Stimulated activated CD4-positive, alpha-beta T cell treated with anti-CD3 and anti-CD28 coated beads, TNF-alpha, amount 100 ng/mL, for 1 hour (primary cell): Measurements from ENCODE around the gene FXYD6.
A peak's percentile ranks its signal among the peaks of the same experiment; 100 is the strongest.

ENCODE experiments used
- DNase-seq, 3 donors: peaks; one replicate each; pipeline ENCODE4 v3.0.0-alpha.2; 2020; ENCODE audit warnings: low read depth in 3 of 3, low spot score in 1 of 3

Gene FXYD6

GRCh38 chr11:117849781-117850414, 26.6 kb downstream of the FXYD6 start:
- no peak for DNase-seq

GRCh38 chr11:117843666-117844484, 32.6 kb downstream of the FXYD6 start:
- peak; percentile 54 to 83 (median 72) for DNase-seq

- no peak for DNase-seq
Observed at GRCh38 chr11:117842131-117842941, 34.1 kb downstream of the FXYD6 start.

GRCh38 chr11:117841551-117842031, 34.9 kb downstream of the FXYD6 start:
- DNase-seq: no peak

- DNase-seq: no peak
Observed at GRCh38 chr11:117840881-117841550, 35.4 kb downstream of the FXYD6 start.

GRCh38 chr11:117839936-117840813, 36.3 kb downstream of the FXYD6 start:
- no peak for DNase-seq

GRCh38 chr11:117839380-117839881, 37.0 kb downstream of the FXYD6 start:
- no peak for DNase-seq

GRCh38 chr11:117838901-117839300, 37.6 kb downstream of the FXYD6 start:
- DNase-seq: no peak

GRCh38 chr11:117837791-117838190, 38.7 kb downstream of the FXYD6 start:
- no peak for DNase-seq

- no peak for DNase-seq
Observed at GRCh38 chr11:117837070-117837776, 39.2 kb downstream of the FXYD6 start.

- DNase-seq: no peak
Observed at GRCh38 chr11:117836077-117836960, 40.1 kb downstream of the FXYD6 start.

GRCh38 chr11:117835576-117835975, 40.9 kb downstream of the FXYD6 start:
- DNase-seq: no peak

GRCh38 chr11:117834838-117835443, 41.5 kb downstream of the FXYD6 start:
- DNase-seq: no peak

- no peak for DNase-seq
Observed at GRCh38 chr11:117834068-117834810, 42.2 kb downstream of the FXYD6 start.

- no peak for DNase-seq
Observed at GRCh38 chr11:117833401-117833891, 43.0 kb downstream of the FXYD6 start.

- DNase-seq: no peak
Observed at GRCh38 chr11:117832511-117832910, 43.9 kb downstream of the FXYD6 start.
